Endothelial cell (in vitro differentiated cells): ENCODE results near the gene HIVEP3. TPM values are rescaled to one million over a fixed set of nuclear protein-coding genes. Genes with fewer than 3 reads are reported as not detected.

Experiments
- DNase-seq: peaks from one replicate; pipeline ENCODE4 v3.0.0; 2021; ENCODE audit warnings: low spot score
- H3K27ac Mint-ChIP-seq: one replicate; pipeline ENCODE4 v1.8.0; 2021; ENCODE audit warnings: mixed read lengths, inconsistent platforms; ENCODE audit not compliant: unreplicated experiment
- H3K27me3 Mint-ChIP-seq: one replicate; pipeline ENCODE4 v1.8.0; 2021; ENCODE audit warnings: mild to moderate bottlenecking, moderate library complexity, mixed read lengths, inconsistent platforms; ENCODE audit not compliant: unreplicated experiment
- H3K36me3 Mint-ChIP-seq: one replicate; pipeline ENCODE4 v1.8.0; 2021; ENCODE audit warnings: mild to moderate bottlenecking, low read depth, mixed read lengths, inconsistent platforms; ENCODE audit not compliant: unreplicated experiment
- H3K4me1 Mint-ChIP-seq: one replicate; pipeline ENCODE4 v1.8.0; 2021; ENCODE audit warnings: mild to moderate bottlenecking, mixed read lengths, inconsistent platforms; ENCODE audit not compliant: unreplicated experiment
- H3K4me3 Mint-ChIP-seq: one replicate; pipeline ENCODE4 v1.8.0; 2021; ENCODE audit warnings: mild to moderate bottlenecking, mixed read lengths, inconsistent platforms; ENCODE audit not compliant: unreplicated experiment
- H3K9me3 Mint-ChIP-seq: one replicate; pipeline ENCODE4 v1.8.0; 2021; ENCODE audit warnings: mixed read lengths, inconsistent platforms; ENCODE audit not compliant: unreplicated experiment
- total RNA-seq: library from RNA; stranded (reverse); fragmentation: NEBNext Ultra II Directional; extraction: Animal tissue kit (Norgen Biotek cat#: 25700); gene quantifications from one replicate; pipeline ENCODE4 v1.2.1, GENCODE V29; 2021; ENCODE audit not compliant: unreplicated experiment
- TF ChIP-seq, protein P1 (sequence below): fragments of 200-600 bp; sonication (generic); IDR thresholded peaks from one replicate; pipeline ENCODE4 v1.5.0; 2021; ENCODE audit warnings: antibody characterized with exemption; ENCODE audit not compliant: unreplicated experiment

The HIVEP3 gene
- total RNA-seq, 1 donor from 2014 or later, result 8.9 TPM

DNA sequence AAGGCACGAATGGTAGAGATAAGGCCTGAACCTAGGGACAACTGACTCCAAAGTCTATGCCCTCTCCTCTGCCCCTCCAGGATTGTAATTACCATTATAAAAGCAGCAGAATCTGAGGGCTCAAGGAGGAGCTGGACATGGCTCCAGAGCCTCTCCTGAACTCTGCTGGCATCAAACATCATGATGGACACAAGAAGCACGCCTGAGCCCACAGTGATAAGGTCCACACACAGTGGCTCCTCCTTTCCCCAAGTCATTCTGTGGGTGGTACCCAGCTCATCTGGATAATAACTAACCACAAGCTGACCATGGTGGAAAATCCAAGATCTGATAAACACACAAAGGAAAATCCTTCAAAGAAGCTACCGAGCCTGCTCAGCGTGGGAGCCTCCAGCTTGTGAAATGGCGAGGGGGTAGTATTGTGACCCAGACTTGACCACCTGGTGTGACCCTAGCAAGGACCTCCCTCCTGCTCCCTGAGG lies 85.2 kb downstream of the HIVEP3 start:
- no peak overlapping the region for H3K4me3 Mint-ChIP-seq
- no peak for DNase-seq
- no peaks in the 10 kb centered on the region for H3K4me1 Mint-ChIP-seq
- TF ChIP-seq, protein P1, sequence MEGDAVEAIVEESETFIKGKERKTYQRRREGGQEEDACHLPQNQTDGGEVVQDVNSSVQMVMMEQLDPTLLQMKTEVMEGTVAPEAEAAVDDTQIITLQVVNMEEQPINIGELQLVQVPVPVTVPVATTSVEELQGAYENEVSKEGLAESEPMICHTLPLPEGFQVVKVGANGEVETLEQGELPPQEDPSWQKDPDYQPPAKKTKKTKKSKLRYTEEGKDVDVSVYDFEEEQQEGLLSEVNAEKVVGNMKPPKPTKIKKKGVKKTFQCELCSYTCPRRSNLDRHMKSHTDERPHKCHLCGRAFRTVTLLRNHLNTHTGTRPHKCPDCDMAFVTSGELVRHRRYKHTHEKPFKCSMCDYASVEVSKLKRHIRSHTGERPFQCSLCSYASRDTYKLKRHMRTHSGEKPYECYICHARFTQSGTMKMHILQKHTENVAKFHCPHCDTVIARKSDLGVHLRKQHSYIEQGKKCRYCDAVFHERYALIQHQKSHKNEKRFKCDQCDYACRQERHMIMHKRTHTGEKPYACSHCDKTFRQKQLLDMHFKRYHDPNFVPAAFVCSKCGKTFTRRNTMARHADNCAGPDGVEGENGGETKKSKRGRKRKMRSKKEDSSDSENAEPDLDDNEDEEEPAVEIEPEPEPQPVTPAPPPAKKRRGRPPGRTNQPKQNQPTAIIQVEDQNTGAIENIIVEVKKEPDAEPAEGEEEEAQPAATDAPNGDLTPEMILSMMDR, result no peak
- H3K27me3 Mint-ChIP-seq, result peaks cover 5% of the 10 kb centered on the region
- H3K9me3 Mint-ChIP-seq, result no peaks in the 10 kb centered on the region
- peaks cover 7% of the 10 kb centered on the region for H3K36me3 Mint-ChIP-seq
- H3K27ac Mint-ChIP-seq, result no peak overlapping the region

DNA sequence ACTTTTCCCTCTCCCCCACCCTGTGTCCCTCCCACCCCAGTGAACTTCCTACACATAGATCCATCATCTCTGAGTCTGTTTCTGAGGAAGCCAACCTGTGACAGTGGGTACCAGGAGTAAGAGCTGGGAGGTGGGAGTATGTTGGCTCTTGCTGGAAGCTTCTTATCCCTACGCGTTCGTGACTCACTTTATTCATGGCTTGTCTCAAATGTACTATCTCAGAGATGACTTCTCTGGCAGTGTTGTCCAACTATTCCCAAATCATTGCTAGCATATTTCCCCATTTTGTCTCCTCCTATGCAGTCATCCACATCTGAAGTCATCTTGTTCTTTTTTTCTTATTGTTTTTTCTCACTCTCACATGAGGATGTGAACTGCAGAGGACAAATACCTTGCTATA lies 88.0 kb downstream of the HIVEP3 start:
- H3K4me3 Mint-ChIP-seq, result no peak overlapping the region
- no peak for DNase-seq
- no peaks in the 10 kb centered on the region for H3K4me1 Mint-ChIP-seq
- no peaks in the 10 kb centered on the region for H3K9me3 Mint-ChIP-seq
- H3K36me3 Mint-ChIP-seq, result no peaks in the 10 kb centered on the region
- peaks cover 5% of the 10 kb centered on the region for H3K27me3 Mint-ChIP-seq
- TF ChIP-seq, protein P1, result no peak
- no peak overlapping the region for H3K27ac Mint-ChIP-seq

DNA sequence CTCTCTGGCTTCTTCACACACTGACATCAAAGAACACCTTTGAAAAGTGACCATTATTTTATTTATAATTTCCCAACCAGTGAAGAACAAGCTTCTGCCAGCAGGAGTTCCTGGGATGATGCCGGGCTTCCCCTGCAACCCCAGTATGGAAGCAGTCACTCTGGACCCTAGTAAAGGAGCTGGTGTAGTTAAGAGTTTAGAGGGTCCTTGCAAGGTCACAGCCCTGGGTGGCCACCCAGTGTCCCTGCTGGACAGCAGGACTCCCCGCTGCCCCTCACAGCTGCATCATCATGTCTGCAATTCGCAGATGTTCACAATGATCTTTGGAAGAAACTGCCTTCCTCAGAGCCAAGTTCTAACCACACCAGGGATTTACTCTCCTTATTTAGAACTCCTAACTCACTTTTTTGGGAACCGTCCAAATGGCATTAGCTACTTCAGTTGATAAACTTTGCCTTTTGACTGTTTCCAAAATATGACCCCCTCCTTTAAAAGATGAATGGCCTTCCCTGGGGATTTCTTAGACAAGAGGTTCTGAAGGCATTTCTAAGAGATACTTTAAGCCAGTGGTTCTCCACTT lies 90.6 kb downstream of the HIVEP3 start:
- Mint-ChIP-seq H3K4me1 (no peaks in the 10 kb centered on the region), H3K9me3 (no peaks in the 10 kb centered on the region), H3K27me3 (no peaks in the 10 kb centered on the region), H3K27ac (no peak overlapping the region), H3K36me3 (no peaks in the 10 kb centered on the region), H3K4me3 (no peak overlapping the region)
- TF ChIP-seq, protein P1, result no peak
- no peak for DNase-seq

DNA sequence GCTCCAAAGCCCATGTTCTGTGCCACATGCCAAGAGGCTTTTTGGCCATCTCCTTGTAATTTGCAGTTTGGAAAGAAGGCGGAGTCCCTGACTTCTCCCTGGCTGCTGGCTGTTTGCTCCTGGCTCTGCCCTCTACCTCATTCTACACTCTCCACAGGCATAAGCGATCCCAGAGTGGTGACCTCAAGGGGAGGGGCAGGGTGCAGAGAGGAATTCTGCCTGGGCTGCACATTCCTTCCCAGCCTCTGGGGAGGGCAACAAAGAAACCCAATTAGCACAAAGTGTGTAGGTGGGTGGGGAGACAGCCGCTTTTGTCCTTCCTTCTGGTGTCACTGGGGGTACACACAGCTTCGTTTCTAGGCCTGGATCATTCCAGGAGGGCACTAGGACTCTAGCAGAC lies 95.3 kb downstream of the HIVEP3 start:
- Mint-ChIP-seq H3K4me3 (no peak overlapping the region), H3K27me3 (peaks cover 4% of the 10 kb centered on the region), H3K36me3 (no peaks in the 10 kb centered on the region), H3K9me3 (no peaks in the 10 kb centered on the region), H3K27ac (no peak overlapping the region), H3K4me1 (no peaks in the 10 kb centered on the region)
- TF ChIP-seq, protein P1, result no peak
- DNase-seq, result no peak

DNA sequence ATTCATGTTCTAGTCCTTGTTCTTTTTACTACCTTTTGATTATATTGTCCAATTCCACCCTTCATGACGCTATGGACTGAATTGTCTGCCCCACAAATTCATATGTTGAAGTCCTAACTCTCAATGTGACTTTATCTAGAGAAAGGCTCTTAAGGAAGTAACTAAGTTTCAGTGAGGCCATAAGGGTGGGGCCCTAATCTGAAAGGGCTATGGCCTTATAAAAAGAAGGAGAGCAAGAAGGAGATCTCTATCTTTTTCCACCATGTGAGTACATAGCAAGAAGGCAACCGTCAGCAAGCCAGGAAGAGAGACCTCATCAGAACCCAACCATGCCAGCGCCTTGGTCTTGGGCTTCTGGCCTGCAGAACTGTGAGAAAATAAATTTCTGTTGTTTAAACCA lies 95.9 kb downstream of the HIVEP3 start:
- Mint-ChIP-seq H3K9me3 (no peaks in the 10 kb centered on the region), H3K27me3 (peaks cover 4% of the 10 kb centered on the region), H3K27ac (peak overlapping the region; percentile 7), H3K4me1 (no peaks in the 10 kb centered on the region), H3K4me3 (no peak overlapping the region), H3K36me3 (no peaks in the 10 kb centered on the region)
- TF ChIP-seq, protein P1, result no peak
- DNase-seq, result no peak
